A549 (cell line): ENCODE results near the gene BCAT1. TPM values are rescaled to one million over a fixed set of nuclear protein-coding genes. Genes with fewer than 3 reads are reported as not detected.
"Not testable (repeated sequence)": the region's sequence is repeated elsewhere in the genome, so short reads cannot be mapped to it uniquely, and the experiment has no call there.

Experiments
- ATAC-seq, 2 experiments: fragments of 200-7000 bp in 1 of 2; fragments of >200 bp in 1 of 2; cut with Nextera tagmentation in 1 of 2; cut with Tn5 transposase in 1 of 2; 3 replicates each; pipeline versions ENCODE4 v1.8.0 to v1.9.1; 2018 to 2020; ENCODE audit warnings: mild to moderate bottlenecking in 1 of 2, moderate library complexity in 1 of 2
- CTCF ChIA-PET: fragments of 300-600 bp; sonication (Branson Sonifier 250); formaldehyde crosslinking; extraction: SDS; loops from one replicate; lab custom pipeline; 2021; ENCODE audit warnings: antibody characterized with exemption, inconsistent platforms; lab: Yijun Ruan, JAX
- POLR2A ChIA-PET: fragments of 350-600 bp; formaldehyde crosslinking; extraction: SDS; loops from one replicate; lab custom pipeline; 2021; ENCODE audit warnings: antibody characterized with exemption, inconsistent platforms; lab: Yijun Ruan, JAX
- DNase-seq, 2 experiments: peaks; one replicate each; pipeline versions ENCODE4 v3.0.0 to v3.0.0-alpha.2; 2011 to 2016; ENCODE audit warnings: low read depth in 1 of 2, low spot score in 1 of 2
- FAIRE-seq: peaks from 2 replicates; lab custom pipeline; 2011; peaks lifted over from hg19 to GRCh38; lab: Jason Lieb, UNC
- H3K27ac ChIP-seq, 2 experiments: fragments of >200 bp; sonication (Bioruptor Twin); formaldehyde crosslinking; 3 replicates each; pipeline ENCODE4 v1.5.1; 2016 to 2017
- H3K4me1 ChIP-seq: fragments of >200 bp; sonication (Bioruptor Twin); formaldehyde crosslinking; 3 replicates; pipeline ENCODE4 v1.6.1; 2016
- H3K4me2 ChIP-seq: fragments of >200 bp; sonication (Bioruptor Twin); formaldehyde crosslinking; 3 replicates; pipeline ENCODE4 v1.6.1; 2016
- H3K4me3 ChIP-seq: fragments of >200 bp; sonication (Bioruptor Twin); formaldehyde crosslinking; 3 replicates; pipeline ENCODE4 v1.5.1; 2016
- H3K9me3 ChIP-seq: fragments of >200 bp; sonication (Bioruptor Twin); formaldehyde crosslinking; 3 replicates; pipeline ENCODE4 v1.6.1; 2016
- CBX8 ChIP-seq: fragments of 200-600 bp; sonication (generic); IDR thresholded peaks from 2 replicates; pipeline ENCODE4 v1.6.1; 2016
- CHD4 ChIP-seq: fragments of 200-600 bp; sonication (generic); IDR thresholded peaks from 2 replicates; pipeline ENCODE4 v1.6.1; 2016; ENCODE audit warnings: antibody characterized with exemption, mild to moderate bottlenecking, borderline replicate concordance
- EHF ChIP-seq: fragments of 250-450 bp; sonication (Bioruptor Pico); IDR thresholded peaks from 2 replicates; pipeline ENCODE4 v1.5.0; 2020; ENCODE audit warnings: mild to moderate bottlenecking
- GATA3 ChIP-seq: IDR thresholded peaks from 2 replicates; pipeline ENCODE4 v1.6.1; 2012; ENCODE audit warnings: borderline replicate concordance
- HEYL ChIP-seq: fragments of 250-450 bp; sonication (Bioruptor Pico); IDR thresholded peaks from 2 replicates; pipeline ENCODE4 v1.8.0; 2021; ENCODE audit warnings: mild to moderate bottlenecking, moderate library complexity
- HOXA7 ChIP-seq: fragments of 250-450 bp; sonication (Bioruptor Pico); IDR thresholded peaks from 2 replicates; pipeline ENCODE4 v1.5.0; 2020; ENCODE audit warnings: mild to moderate bottlenecking, moderate library complexity
- HOXB5 ChIP-seq: fragments of 250-450 bp; sonication (Bioruptor Pico); IDR thresholded peaks from 2 replicates; pipeline ENCODE4 v1.5.0; 2020; ENCODE audit warnings: mild to moderate bottlenecking, moderate library complexity
- JUNB ChIP-seq: fragments of >200 bp; sonication (Bioruptor Twin); formaldehyde crosslinking; IDR thresholded peaks from 2 replicates; pipeline ENCODE4 v1.6.1; 2016
- KDM1A ChIP-seq: fragments of 200-600 bp; sonication (generic); IDR thresholded peaks from 2 replicates; pipeline ENCODE4 v1.6.1; 2016; ENCODE audit warnings: low read depth, mild to moderate bottlenecking
- MAFK ChIP-seq: fragments of 450-650 bp; IDR thresholded peaks from 2 replicates; pipeline ENCODE4 v1.6.1; 2014; ENCODE audit not compliant: partially characterized antibody
- NPAS2 ChIP-seq: fragments of 250-450 bp; sonication (Bioruptor Pico); IDR thresholded peaks from 2 replicates; pipeline ENCODE4 v1.8.0; 2022; ENCODE audit warnings: mild to moderate bottlenecking, moderate library complexity, borderline replicate concordance
- POLR2A ChIP-seq: IDR thresholded peaks from 2 replicates; pipeline ENCODE4 v1.6.1; 2012; ENCODE audit warnings: mild to moderate bottlenecking, low read length
- POLR2AphosphoS2 ChIP-seq: conservative IDR thresholded peaks from 2 replicates; pipeline ENCODE4 v1.6.1; 2012; ENCODE audit warnings: low read length, improper control_type of control experiment, inconsistent platforms
- RFX5 ChIP-seq: fragments of 450-650 bp; IDR thresholded peaks from 2 replicates; pipeline ENCODE4 v1.7.1; 2014; ENCODE audit warnings: antibody characterized with exemption, mild to moderate bottlenecking, moderate library complexity
- RNF2 ChIP-seq: fragments of 200-600 bp; sonication (generic); IDR thresholded peaks from 2 replicates; pipeline ENCODE4 v1.6.1; 2016; ENCODE audit warnings: low read depth, mild to moderate bottlenecking, antibody characterized with exemption, moderate library complexity, borderline replicate concordance
- SMC3 ChIP-seq: fragments of >200 bp; sonication (Bioruptor Twin); formaldehyde crosslinking; IDR thresholded peaks from 3 replicates; pipeline ENCODE4 v1.6.1; 2018; ENCODE audit warnings: inconsistent platforms
- WGBS: methylation state at CpG from one replicate; pipeline ENCODE4 v1.1.6; 2017; ENCODE audit errors: missing lambda C conversion rate; 5-methylcytosine and 5-hydroxymethylcytosine counted together
- polyA plus RNA-seq, 4 experiments: library from polyadenylated mRNA; depleted of rRNA in 3 of 4; stranded (reverse); fragments of >200 nt; fragmentation: RNase III in 1 of 4; extraction: RNeasy Plus Mini Kit Qiagen cat#74134 plus additional on column Dnase treatment in 1 of 4; gene quantifications; 2 replicates in 3 of 4; 3 replicates in 1 of 4; pipeline ENCODE4 v1.2.3, GENCODE V29; 2011 to 2017
- TF ChIP-seq, protein P1 (sequence below): IDR thresholded peaks from 2 replicates; pipeline ENCODE4 v1.6.1; 2012
- TF ChIP-seq, protein P2 (sequence below): fragments of >200 bp; sonication (Bioruptor Twin); formaldehyde crosslinking; IDR thresholded peaks from 2 replicates; pipeline ENCODE4 v1.6.1; 2016
- TF ChIP-seq, protein P3 (sequence below): fragments of 250-450 bp; sonication (Bioruptor Pico); IDR thresholded peaks from 2 replicates; pipeline ENCODE4 v1.5.0; 2021; ENCODE audit warnings: mild to moderate bottlenecking, moderate library complexity, borderline replicate concordance
- TF ChIP-seq, protein P4 (sequence below): fragments of 200-600 bp; sonication (generic); IDR thresholded peaks from 2 replicates; pipeline ENCODE4 v1.6.1; 2016; ENCODE audit warnings: antibody characterized with exemption, mild to moderate bottlenecking, moderate library complexity
- TF ChIP-seq, protein P5 (sequence below): fragments of 250-450 bp; sonication (Bioruptor Pico); IDR thresholded peaks from 2 replicates; pipeline ENCODE4 v1.5.0; 2020; ENCODE audit warnings: low read depth, mild to moderate bottlenecking, moderate library complexity
- TF ChIP-seq, protein P6 (sequence below): IDR thresholded peaks from 2 replicates; pipeline ENCODE4 v1.6.1; 2012

BCAT1 gene
- polyA plus RNA-seq, 2 of the 4 experiments (the other 2 are of a cell fraction), result 10.5 to 14.6 TPM

DNA sequence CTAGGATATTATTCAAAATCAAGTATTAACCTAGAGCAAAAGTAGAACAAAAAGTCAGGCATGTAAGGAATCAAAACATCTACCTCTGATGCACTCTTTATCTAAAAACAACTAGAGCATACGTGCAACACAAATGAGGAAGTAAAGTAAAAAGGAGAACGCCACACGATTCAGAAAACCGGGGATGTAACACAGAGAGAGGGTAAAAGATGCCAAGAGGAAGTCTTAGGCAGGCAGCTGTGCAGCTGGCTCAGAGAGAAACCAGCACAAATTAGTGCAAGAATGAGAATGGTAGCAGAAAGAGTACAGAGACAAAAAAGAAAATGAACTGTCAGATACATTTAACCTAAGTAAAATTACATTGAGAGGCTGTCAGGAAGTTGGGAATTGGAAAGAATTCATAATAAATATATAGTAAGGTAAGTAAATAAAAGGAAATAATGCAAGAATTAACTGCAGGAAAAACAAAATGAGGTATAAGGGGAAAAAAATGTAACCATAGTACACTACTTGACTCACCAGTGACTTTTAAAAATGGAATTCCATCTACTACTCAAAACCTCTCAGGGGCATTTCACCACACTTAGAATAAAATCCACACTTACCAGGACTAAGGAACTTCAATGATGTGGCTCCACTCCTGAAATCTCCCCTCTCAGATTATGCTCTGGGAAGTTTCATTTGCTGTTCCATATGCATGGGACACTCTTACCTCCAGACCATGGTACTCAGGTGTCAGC lies 17.1 kb downstream of the BCAT1 start:
- DNase-seq (no peak), FAIRE-seq (no peak), ATAC-seq (no peak)
- Histone ChIP-seq H3K27ac (no peak overlapping the region), H3K4me1 (no peaks in the 10 kb centered on the region), H3K9me3 (no peaks in the 10 kb centered on the region), H3K4me3 (no peak overlapping the region), H3K4me2 (no peak overlapping the region)
- WGBS, result 77% methylated on average over 4 of the region's 4 CpGs
- TF ChIP-seq EHF (CRISPR knock-in tag), result no peak
- no peak for TF ChIP-seq NPAS2
- no peak for TF ChIP-seq POLR2AphosphoS2
- TF ChIP-seq MAFK, result no peak
- TF ChIP-seq RFX5, result no peak
- TF ChIP-seq, protein P1, sequence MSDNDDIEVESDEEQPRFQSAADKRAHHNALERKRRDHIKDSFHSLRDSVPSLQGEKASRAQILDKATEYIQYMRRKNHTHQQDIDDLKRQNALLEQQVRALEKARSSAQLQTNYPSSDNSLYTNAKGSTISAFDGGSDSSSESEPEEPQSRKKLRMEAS, result no peak
- no peak for TF ChIP-seq RNF2
- TF ChIP-seq HOXA7 (CRISPR knock-in tag), result no peak
- no peak for TF ChIP-seq CBX8
- TF ChIP-seq GATA3, result no peak
- TF ChIP-seq, protein P2, sequence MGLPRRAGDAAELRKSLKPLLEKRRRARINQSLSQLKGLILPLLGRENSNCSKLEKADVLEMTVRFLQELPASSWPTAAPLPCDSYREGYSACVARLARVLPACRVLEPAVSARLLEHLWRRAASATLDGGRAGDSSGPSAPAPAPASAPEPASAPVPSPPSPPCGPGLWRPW, result no peak
- no peak for TF ChIP-seq SMC3
- TF ChIP-seq, protein P3, sequence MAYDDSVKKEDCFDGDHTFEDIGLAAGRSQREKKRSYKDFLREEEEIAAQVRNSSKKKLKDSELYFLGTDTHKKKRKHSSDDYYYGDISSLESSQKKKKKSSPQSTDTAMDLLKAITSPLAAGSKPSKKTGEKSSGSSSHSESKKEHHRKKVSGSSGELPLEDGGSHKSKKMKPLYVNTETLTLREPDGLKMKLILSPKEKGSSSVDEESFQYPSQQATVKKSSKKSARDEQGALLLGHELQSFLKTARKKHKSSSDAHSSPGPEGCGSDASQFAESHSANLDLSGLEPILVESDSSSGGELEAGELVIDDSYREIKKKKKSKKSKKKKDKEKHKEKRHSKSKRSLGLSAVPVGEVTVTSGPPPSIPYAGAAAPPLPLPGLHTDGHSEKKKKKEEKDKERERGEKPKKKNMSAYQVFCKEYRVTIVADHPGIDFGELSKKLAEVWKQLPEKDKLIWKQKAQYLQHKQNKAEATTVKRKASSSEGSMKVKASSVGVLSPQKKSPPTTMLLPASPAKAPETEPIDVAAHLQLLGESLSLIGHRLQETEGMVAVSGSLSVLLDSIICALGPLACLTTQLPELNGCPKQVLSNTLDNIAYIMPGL (CRISPR knock-in tag), result no peak
- ChIA-PET CTCF (interaction anchor here (4.2 kb wide), 1 partner anchor 14 kb away, joined by 12 read pairs; no protein-coding TSS in a partner anchor), POLR2A (no interaction called here)

DNA sequence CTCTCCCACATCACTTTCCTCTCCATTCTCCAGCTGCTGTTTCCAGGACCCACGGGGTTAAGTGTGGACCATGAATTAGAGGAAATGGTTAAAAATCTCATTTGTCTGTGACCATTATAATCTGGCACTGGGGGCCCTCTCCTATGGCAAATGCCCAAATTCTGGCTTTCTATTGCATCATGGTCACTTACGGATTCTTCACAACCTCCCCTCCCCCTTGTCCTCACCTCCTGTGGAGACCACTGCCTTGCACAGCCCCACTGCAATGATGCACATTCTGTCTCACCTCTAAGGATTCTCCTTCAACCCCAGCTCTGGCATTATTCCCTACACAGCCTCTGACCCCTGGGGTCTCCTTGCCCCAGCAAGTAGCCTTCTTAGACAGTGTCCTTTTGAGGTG lies 18.9 kb downstream of the BCAT1 start:
- WGBS, result 48% methylated on average over 2 of the region's 2 CpGs
- FAIRE-seq, result no peak
- no peaks in the 10 kb centered on the region for H3K9me3 ChIP-seq
- no peak overlapping the region for H3K27ac ChIP-seq
- H3K4me1 ChIP-seq, result no peaks in the 10 kb centered on the region
- no peak overlapping the region for H3K4me3 ChIP-seq
- TF ChIP-seq, protein P4, sequence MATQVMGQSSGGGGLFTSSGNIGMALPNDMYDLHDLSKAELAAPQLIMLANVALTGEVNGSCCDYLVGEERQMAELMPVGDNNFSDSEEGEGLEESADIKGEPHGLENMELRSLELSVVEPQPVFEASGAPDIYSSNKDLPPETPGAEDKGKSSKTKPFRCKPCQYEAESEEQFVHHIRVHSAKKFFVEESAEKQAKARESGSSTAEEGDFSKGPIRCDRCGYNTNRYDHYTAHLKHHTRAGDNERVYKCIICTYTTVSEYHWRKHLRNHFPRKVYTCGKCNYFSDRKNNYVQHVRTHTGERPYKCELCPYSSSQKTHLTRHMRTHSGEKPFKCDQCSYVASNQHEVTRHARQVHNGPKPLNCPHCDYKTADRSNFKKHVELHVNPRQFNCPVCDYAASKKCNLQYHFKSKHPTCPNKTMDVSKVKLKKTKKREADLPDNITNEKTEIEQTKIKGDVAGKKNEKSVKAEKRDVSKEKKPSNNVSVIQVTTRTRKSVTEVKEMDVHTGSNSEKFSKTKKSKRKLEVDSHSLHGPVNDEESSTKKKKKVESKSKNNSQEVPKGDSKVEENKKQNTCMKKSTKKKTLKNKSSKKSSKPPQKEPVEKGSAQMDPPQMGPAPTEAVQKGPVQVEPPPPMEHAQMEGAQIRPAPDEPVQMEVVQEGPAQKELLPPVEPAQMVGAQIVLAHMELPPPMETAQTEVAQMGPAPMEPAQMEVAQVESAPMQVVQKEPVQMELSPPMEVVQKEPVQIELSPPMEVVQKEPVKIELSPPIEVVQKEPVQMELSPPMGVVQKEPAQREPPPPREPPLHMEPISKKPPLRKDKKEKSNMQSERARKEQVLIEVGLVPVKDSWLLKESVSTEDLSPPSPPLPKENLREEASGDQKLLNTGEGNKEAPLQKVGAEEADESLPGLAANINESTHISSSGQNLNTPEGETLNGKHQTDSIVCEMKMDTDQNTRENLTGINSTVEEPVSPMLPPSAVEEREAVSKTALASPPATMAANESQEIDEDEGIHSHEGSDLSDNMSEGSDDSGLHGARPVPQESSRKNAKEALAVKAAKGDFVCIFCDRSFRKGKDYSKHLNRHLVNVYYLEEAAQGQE, result no peak
- no peak for TF ChIP-seq KDM1A
- no peak for TF ChIP-seq CBX8
- TF ChIP-seq MAFK, result no peak
- TF ChIP-seq JUNB, result no peak
- TF ChIP-seq HOXB5 (CRISPR knock-in tag), result no peak
- TF ChIP-seq, protein P2, result no peak
- TF ChIP-seq, protein P5, sequence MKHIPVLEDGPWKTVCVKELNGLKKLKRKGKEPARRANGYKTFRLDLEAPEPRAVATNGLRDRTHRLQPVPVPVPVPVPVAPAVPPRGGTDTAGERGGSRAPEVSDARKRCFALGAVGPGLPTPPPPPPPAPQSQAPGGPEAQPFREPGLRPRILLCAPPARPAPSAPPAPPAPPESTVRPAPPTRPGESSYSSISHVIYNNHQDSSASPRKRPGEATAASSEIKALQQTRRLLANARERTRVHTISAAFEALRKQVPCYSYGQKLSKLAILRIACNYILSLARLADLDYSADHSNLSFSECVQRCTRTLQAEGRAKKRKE (CRISPR knock-in tag), result no peak
- TF ChIP-seq CHD4, result no peak
- TF ChIP-seq HEYL (CRISPR knock-in tag), result no peak
- TF ChIP-seq RNF2, result no peak
- no peak for TF ChIP-seq POLR2A
- no peak for TF ChIP-seq NPAS2
- TF ChIP-seq RFX5, result no peak
- TF ChIP-seq, protein P6, sequence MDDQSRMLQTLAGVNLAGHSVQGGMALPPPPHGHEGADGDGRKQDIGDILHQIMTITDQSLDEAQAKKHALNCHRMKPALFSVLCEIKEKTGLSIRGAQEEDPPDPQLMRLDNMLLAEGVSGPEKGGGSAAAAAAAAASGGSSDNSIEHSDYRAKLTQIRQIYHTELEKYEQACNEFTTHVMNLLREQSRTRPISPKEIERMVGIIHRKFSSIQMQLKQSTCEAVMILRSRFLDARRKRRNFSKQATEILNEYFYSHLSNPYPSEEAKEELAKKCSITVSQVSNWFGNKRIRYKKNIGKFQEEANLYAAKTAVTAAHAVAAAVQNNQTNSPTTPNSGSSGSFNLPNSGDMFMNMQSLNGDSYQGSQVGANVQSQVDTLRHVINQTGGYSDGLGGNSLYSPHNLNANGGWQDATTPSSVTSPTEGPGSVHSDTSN, result no peak
- no peak for DNase-seq
- no peak overlapping the region for H3K4me2 ChIP-seq
- no peak for ATAC-seq
- CTCF ChIA-PET, result interaction anchor here (4.2 kb wide), 1 partner anchor 16 kb away, joined by 12 read pairs; no protein-coding TSS in a partner anchor
- POLR2A ChIA-PET, result no interaction called here

DNA sequence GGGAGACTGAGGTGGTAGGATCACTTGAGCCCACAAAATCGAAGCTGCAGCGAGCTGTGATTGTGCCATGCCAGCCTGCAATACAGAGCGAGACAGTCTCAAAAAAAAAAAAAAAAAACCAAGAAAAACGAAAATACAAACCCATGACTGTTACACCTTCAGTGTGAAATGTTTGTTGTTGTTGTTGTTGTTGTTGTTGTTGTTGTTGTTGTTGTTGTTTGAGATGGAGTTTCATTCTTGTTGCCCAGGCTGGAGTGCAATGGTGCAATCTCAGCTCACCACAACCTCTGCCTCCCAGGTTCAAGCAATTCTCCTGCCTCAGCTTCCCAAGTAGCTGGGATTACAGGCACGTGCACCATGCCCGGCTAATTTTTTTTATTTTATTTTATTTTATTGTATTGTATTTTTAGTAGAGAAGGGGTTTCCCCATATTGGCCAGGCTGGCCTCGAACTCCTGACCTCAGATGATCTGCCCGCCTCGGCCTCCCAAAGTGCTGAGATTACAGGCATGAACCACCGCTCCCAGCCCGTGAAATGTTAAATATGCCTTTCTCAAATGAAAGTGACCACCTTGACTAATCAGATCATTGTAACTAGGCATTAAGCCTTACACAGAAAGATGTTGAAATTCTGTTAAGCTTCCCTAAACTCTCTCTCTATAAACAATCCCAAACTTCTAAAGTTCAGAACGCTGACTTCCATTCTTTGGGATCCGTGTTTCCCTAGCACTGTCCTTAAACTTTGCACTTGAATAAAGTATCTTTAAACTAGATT lies 20.2 kb downstream of the BCAT1 start:
- ATAC-seq, result not testable (repeated sequence)

More for the DNA sequence above, 20.2 kb downstream of the BCAT1 start:
- POLR2A ChIA-PET, result interaction anchor here (0.7 kb wide), 1 partner anchor 86 kb away, joined by 3 read pairs; no protein-coding TSS in a partner anchor
- H3K4me3 ChIP-seq, DNase-seq, FAIRE-seq, H3K4me1 ChIP-seq, H3K9me3 ChIP-seq, H3K27ac ChIP-seq, H3K4me2 ChIP-seq: not testable (repeated sequence)
- CTCF ChIA-PET, result interaction anchor here (4.2 kb wide), 1 partner anchor 17 kb away, joined by 12 read pairs; no protein-coding TSS in a partner anchor
- WGBS, result 68% methylated on average over 13 of the region's 13 CpGs
